Epidermal melanocyte (primary cell): Measurements from ENCODE around the gene DYNC1LI2.
"Not testable (repeated sequence)": the region's sequence is repeated elsewhere in the genome, so short reads cannot be mapped to it uniquely, and the experiment has no call there.

Experiments used
- DNase-seq: peaks from one replicate; pipeline ENCODE4 v3.0.0; 2011; ENCODE audit warnings: low spot score; ENCODE audit not compliant: insufficient read length

The DYNC1LI2 gene

DNA sequence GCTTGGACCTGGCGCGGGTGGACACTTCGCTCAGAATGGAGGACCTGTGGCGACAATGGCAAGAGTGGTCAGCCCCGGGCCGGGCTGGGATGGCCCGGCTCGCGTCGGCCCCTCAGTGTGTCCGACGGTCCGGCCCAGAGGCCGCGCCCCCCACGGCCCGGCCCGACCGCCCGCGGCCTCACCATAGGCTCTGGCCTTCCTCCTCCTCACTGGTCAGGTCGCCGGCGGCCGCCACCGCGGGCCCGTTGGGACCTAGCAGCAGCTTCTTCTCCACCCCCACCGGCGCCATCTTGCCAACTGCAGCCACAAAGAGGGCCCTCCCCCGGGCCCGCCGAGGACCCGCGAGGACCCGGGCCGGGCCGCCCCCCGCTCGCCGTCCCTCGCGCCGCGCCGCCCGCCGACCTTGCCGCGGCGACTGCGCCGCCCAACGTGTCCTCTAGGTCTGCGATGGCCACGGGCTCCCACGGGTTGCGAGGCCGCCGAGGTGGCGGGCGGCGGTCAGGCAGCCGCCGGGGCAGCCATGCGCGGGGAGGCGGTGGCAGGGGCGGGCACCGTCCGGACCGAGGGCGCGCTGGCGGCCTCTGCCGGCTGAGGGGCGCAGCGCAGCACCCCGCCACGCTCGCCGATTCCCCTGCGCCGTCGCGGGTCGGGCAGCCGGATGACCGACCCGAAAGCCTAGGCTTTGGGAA is at the start of gene DYNC1LI2:
Gene DYNC1LI2, minus strand, starts transcription at position 307 of the 689 bp plus-strand sequence. Its CDS starts 18 bp downstream, at position 289.
- peak; percentile 91 for DNase-seq

DNA sequence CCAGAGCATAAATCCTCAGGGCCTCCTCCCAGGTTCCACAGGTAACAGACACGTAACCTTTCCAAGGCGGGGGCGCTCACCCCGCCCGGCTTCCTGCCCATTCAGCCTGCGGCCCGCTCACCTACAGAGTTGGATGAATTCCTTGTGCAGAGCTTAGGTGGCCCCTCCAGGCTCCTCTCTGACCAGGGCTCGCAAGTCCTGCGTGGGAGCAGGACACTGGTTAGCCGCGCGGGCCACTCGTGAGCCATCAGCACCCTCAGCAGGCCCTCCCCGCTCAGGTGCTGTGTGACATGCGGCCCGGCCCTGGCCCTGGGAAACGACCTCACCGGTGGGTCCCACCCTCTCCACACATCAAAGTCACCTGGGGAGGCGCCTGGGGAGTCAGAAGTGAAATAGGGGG is 49.4 kb upstream of the DYNC1LI2 start:
- no peak for DNase-seq

DNA sequence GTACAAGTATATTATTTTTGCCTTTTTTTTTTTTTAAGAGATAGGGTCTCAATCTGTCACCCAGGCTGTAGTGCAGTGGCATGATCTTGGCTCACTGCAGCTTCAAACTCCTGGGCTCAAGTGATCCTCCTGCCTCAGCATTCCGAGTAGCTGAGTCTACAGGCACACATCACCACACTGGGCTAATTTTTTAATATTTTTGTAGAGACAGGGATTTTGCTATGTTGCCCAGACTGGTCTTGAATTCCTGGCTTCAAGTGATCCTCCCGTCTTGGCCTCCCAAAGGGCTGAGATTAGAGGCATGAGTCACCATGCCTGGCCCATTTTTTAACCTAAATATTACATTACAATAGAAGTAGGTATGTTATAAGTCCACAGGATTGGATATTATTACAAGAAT is 46.8 kb upstream of the DYNC1LI2 start:
- DNase-seq, result no peak

DNA sequence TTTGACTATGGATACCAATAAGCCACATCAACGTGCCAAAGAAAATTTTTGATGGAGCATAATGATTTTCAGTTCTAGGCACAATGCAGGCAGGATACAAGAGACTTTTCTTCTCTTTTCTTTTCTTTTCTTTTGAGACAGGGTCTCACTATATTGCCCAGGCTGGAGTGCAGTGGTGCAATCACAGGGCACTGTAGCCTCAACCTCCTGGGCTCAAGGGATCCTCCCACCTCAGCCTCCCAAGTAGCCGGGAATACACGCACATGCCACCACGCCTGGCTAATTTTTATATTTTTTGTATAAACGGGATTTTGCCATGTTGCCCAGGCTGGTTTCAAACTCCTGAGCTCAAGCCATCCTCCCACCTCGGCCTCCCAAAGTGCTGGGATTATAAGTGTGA is 42.6 kb upstream of the DYNC1LI2 start:
- DNase-seq, result not testable (repeated sequence)

DNA sequence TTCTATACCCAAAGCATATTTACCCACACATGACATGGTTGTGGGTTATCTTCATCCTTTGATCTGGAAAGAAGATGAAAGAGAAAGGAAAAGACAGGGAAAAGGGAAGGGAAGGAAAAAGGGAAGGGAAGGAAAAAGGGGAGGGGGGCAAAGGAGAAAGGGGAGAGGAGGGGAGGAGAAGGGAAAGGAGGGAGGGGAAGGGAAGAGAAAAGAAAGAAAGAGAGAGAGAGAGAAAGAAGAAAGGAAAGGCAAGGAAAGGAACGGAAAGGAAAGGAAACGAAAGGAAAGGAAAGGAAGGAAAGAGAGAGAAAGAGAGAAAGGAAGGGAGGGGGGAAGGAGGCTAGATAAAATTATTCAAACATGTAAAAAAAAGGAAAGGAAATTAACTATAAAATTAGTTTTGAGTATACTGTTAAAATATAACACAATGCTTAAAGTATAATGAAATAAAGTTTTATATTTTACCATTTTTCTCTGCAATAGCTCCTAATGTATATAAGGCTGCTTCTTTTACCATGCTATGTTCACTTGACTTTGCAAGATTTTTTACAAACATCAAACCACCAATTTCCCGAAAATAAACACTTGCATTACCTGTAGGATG is 38.8 kb upstream of the DYNC1LI2 start:
- no peak for DNase-seq

DNA sequence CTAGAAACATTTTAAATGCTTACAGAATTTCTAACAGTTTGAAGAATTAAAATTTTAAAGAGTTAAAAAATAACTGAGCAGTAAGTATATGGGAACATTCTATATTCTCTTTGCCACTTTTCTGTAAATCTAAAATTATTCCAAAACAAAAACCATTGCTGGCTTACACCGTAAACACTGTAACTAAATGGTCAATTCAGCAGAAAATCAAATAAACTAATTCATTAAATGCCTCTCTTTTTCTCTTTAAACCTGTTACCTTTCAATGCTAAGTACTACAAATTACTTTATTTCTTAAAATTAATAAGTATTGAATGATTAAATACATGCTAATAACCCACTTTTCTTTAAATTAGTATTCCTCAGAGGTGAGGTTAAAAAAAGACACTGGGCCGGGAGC is 36.0 kb upstream of the DYNC1LI2 start:
- DNase-seq, result no peak

DNA sequence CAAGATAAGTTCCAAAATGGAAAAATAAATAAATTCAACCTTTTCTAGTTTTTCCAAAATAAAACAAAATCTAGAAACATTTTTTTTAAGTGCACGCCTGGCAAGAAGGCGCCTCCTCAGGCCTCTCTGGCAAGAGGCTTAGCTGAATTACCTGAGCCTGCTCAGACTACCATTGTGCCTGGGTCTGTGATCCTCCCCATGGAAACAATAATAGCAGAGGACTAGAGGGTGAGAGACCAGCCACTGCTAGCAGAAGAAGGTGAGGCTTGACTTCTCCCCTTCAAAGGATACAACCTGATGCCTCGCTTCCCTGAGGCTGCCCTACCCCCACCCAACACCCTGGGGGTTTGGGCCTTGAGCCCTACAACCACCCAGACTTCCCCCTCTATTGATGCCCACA is 35.1 kb upstream of the DYNC1LI2 start:
- no peak for DNase-seq

DNA sequence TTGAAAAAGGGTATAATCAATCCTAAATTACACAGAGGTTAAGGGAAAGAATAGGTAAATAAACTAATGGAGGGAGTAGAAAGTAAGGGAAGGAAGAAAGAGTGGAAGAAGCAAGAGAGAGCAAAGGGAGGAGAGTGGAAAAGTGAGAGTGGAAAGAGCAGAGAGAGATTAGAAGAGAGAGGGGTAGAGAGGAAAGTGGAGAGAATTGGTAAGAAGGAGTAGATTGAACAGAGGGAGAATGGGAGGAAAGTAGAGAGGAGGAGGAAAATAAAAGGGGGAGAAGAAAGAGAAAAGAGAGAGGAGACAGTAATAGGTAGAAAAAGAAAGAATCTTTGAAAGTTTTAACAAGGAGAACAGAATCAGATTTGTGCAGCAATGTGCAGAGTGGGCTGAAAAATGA is 25.0 kb upstream of the DYNC1LI2 start:
- DNase-seq, result no peak

DNA sequence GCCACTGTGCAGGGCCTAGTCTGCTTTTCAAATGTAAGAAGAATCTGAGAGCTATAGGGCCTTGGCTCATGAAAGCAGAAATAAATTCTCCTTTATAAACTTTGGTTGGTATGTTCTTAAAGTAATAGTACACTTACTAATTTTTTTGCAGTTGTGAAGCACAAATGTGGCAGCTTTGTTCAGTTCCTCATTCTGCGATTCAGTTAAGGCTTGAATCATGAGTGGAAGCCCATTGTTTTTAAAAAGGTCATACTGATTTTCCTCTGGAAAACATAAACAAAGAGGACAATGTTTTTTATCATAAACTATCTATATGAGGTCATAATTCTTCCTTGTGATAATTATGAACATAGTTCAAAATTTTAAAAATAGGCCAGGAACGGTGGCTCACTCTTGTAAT is 23.6 kb upstream of the DYNC1LI2 start:
- DNase-seq, result no peak

DNA sequence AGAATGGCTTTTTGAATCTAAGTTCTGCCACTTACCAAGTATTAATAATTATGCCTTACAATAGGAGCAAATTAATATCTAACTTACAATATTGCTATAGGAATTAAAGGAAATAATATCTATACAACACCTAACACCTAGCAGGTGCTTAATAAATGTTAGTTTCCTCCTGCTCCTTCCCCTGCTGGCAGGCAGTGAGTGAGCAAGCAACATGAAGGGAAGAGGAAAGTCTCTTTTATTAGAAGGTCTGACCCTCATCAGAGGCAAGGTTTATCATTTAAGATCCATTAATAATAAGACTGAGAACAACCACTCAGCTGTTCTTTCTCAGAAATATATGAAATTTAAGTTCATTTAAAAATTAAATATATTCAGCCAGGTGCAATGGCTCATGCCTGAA is 6.7 kb upstream of the DYNC1LI2 start:
- DNase-seq, result no peak

DNA sequence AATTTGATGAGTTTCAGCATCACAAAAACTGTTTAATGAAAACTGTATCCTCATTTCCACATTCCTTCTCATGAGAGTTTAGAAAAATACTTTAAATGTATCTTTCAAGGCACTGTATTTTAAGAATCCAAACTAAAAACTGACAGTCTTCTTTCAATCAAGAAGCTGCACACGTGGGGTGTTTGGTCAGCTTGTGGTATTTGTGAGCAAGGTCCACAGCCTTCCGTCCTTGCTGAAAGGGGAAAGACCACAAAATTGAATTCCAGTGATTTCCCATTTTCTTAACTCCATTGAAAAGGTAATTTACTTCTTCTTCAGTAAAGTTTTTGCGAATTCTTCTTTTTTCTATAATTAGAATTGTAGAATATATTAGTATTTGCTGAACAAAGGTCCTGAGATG is 3.4 kb upstream of the DYNC1LI2 start:
- DNase-seq, result no peak

DNA sequence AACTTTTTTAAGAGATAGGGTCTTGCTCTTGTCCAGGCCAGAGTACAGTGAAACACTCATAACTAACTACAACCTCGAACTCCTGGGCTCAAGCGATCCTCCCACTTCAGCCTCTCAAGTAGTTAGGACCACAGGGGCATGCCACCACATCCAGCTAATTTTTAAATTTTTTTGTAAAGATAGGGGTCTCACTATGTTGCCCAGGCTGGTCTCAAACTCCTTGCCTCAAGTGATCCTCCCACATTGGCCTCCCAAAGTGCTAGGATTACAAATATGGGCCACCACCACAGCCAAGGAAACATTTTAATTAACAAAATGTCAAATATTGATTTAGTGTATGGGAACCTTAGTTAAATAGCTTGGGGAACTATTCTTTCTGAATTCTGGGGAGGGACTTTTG is 2.8 kb upstream of the DYNC1LI2 start:
- DNase-seq, result no peak

DNA sequence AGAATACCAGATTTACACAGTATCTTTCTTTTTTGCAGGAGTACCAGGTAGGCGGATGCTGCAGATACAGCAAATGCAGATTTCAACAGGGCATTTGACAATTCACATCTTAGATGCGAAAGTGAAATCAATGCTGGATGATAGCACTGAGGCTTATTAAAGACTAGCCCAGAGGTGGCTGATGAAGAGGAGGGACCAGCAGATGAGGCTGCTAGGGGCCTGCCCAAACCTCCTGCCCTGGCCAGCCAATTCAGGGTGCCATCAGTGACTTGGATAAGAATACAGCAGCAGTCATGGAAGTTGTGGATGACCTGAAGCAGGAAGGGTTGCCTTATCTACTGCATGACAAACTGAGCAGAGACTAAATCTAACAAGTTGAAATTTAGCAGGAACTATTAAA is 1.5 kb upstream of the DYNC1LI2 start:
- DNase-seq, result no peak

DNA sequence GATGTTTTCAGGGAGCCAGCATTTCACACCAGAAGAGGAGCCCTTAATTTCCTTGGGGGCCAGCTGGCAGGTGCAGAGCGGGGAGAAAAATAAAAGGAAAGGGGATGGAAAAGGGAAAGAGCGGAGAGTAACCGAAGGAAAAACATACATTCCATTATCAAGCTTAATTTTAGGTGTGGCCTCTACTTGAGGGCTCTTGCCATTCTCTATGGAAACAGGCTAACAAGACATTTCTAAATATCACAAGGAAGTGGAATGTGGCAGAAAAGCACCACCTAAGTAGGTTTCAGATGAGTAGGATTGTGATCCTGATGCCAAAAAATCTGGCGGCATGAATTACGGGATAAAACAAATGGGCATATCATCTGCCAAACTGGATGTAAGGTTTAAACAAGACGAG is 970 bp upstream of the DYNC1LI2 start:
- DNase-seq, result no peak

DNA sequence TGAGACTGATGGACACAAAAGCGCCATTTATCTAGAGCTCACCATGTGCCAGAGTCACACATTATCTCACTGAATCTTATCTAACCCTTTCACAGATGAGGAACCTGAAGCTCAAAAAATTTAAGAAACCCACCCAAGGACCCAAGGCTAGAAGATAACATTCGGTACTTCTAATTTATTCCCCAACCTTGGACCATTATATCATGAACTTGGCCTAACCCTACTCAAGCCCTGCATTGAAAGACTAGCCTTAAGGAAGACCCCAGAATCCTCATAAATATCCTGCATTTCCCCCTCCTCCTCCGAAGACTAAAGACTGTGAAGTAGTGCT is 548 bp upstream of the DYNC1LI2 start:
- no peak for DNase-seq

DNA sequence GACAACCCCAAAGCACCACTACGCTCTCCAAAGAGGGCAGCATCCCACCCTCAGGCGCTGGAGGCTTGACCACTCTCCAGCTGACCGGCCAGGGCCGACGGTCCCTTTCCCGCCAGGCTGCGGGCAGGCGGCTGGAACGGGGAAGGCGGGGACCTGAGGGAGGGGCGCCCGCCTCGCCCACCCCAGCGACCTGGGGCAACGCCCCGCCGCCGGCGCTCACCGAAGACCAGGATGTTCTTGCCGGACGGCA is 431 bp downstream of the DYNC1LI2 start:
- DNase-seq, result no peak

DNA sequence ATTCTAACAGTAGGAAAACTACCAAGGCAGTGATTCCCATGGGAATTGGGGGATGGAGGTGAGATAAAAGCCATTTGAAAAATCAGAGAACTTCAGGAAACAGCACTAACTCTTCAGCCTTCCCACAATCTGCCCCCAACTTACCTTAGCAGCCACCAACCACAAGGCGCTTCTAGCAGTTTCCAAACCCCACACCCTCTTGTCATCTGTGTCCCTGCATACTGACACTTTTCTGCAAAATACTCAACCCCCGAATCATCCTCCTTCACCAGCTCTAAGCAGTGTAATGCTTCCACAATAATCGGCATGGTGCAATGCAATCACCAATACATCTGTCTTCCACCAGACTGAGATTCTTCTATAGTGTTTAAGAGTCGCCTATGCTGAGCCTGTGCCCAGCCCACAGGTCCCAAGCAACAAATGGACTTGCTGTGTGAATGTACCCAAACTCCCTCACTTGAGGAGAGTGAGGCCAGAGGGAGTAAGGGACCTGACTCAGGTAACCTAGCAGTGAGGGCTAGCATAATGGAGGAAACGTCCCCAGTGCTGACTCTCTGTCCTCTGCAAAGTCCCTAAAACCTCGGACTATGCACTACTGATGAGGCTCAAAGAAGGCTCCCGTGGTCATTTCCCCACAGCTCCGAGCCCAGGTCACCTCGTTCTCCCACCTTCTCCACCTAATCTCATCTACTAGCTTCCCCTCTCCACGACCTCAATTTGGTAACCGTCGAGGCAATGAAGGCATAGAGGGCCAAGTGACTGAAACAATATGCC is 943 bp downstream of the DYNC1LI2 start:
- DNase-seq, result no peak

DNA sequence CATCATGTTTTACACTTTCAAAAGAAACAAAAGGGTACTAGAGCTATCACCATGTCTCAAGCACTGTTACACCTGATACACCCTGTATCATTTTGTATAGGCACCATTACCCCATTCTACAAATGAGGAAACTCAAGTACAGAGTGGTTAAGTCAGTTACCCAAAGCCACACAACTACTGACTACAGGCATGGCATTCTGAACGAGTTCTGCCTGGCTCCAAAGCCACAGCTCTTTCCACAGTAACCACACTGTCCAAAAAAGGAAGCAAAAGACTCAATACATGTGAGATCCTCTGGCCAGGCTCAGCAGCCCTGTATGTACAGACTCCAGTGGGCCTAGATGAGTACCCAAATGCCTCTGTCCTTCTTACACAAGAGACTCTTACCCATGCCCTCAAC is 4.7 kb downstream of the DYNC1LI2 start:
- DNase-seq, result no peak

DNA sequence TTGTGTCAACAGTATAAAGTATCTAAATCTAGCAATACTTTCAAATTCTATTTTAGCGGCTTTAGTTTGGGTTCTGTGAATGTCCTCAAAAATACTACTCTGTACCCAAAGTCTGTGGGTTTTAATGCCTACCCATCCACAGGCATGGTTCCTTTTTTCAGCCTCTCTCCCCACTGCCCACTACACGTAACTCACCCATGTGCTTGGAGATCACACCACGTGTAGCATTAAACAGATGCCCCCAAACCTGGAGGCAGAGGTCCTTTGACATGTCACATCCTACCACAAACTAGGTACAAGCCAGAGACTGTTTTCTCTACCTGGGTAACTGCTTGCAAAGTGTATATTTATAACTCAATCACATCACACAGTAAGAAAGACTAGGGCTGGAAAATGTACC is 5.4 kb downstream of the DYNC1LI2 start:
- no peak for DNase-seq

DNA sequence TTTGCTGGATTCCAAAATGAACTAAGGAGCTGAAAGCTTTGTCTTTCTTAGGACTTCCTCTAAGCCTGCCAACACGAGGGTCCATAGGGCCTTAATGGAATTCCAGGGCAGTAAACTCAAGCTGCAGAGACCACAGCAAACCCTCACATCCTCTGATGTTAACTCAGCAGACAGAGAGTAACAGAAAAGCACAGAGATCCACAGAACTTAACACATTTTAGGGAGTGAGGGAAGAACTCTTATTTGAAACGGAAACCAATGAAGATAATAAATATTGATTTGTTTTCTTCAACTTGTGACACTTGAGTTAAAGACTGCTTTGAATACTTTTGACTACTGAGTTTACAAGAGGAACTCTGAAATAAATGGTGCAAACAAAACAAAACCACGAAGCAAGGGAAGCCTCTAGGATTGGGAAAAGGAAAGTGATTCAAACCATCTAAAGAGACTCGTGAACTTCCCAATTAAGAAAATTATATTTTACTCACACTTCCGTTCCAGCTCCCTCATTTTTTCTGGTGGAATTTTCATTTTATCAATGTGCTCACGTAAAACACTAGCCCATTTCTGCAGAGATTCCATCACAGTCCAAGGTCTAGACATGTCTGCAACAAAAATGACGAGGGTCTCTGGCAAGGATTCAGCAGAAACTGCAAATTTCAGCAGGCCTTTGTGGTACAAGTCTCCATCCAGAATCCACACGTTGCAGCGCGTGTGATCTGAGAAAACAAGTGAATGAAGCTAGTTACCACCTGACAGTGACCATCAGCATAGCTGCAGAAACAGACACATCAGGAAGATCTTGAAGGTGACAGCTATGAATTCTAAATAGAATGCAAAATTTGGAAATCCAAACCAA is 9.2 kb downstream of the DYNC1LI2 start:
- no peak for DNase-seq

DNA sequence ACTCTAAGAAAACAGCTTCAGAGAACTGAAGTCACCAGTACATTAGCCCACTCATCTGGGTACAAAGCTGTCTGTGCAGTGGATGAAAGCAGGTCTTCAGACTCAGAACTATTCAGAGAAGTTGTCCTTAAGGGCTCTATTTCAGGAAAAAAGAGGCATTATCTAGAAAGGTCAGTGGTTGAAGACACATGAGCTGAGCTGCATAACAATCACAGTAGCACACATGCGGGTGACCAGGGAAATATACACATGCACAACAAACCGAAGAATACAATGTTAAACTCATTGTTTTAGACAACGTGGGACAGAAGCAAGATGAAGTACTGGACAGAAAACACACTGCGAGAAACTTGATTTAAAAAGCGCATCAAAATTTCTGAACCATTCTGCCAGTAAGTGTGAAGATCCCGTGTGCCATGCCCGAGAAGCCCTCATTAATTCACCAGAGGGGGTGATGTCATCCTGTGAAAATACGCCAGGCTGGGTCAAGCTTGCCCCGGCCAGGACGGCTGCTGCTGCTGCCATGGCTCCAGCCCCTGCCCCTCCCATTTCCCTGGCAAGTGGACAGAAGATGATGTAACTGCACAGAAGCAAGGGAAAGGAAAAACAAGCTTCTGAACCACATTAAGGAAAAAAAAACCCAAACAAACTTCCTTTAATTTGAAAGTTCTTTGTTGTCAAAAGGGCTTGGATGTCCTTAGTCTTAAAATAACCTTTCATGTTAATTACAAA is 10.1 kb downstream of the DYNC1LI2 start:
- DNase-seq, result peak; percentile 80

DNA sequence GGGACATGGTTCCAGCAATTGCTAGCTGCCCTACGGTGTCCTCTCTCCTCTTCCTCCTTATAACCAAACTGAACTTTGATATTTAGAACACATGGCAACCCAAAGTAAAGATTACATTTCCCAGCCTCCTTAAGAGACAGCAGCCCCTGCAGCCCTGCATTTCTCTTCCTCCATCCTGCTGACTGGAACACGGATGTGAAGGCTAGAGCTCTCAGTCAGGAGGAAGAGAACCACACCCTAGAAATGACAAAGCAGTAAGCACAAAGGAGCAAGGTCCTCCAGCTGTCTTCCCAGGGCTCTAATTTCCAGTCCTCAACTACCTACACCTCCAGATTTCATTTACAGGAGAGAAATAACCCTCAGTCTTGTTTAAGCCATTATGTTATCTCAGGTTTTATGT is 10.9 kb downstream of the DYNC1LI2 start:
- no peak for DNase-seq
